ENCODE measurements around the gene EME2. TPM values are rescaled to one million over a fixed set of nuclear protein-coding genes. Genes with fewer than 3 reads are reported as not detected.

Gene EME2
- total and polyA plus RNA-seq, 7 donors, result 2.6 to 11.3 (median 5.2) TPM

- intact Hi-C loops (cut with DNase I), result no loop called here
- no peaks in the 10 kb centered on the region for H3K27me3 ChIP-seq (ENCODE audit: insufficient read depth in 3 of 3, low read length in 2 of 3)
- H3K36me3 ChIP-seq (ENCODE audit: insufficient read depth in 1 of 2, low read depth in 1 of 2), result peaks cover 0 to 86% of the 10 kb centered on the region in 2 donors
- 92 to 95% (median 94%) methylated on average over 24 to 27 of the region's 27 CpGs for WGBS, 3 donors
- no peak overlapping the region for H3K27ac ChIP-seq
- no peak for ATAC-seq
- no peaks in the 10 kb centered on the region for H3K9me3 ChIP-seq
- no peak for DNase-seq
- H3K4me3 ChIP-seq, result no peak overlapping the region
- no peak for TF ChIP-seq CTCF (IDR thresholded peaks at IDR 0.05)
- H3K4me1 ChIP-seq, result no peaks in the 10 kb centered on the region
Observed at GRCh38 chr16:1818204-1818872, 45.7 kb downstream of the EME2 start.

GRCh38 chr16:1818873-1819525 is 46.4 kb downstream of the EME2 start:
- no peak overlapping the region for H3K27ac ChIP-seq
- no peak for TF ChIP-seq CTCF (IDR thresholded peaks at IDR 0.05)
- peaks cover 0 to 80% of the 10 kb centered on the region in 2 donors for H3K36me3 ChIP-seq (ENCODE audit: insufficient read depth in 1 of 2, low read depth in 1 of 2)
- ATAC-seq, result no peak
- H3K4me1 ChIP-seq, result peaks cover 4% of the 10 kb centered on the region
- intact Hi-C loops (cut with DNase I), result no loop called here
- no peaks in the 10 kb centered on the region for H3K27me3 ChIP-seq (ENCODE audit: insufficient read depth in 3 of 3, low read length in 2 of 3)
- no peak for DNase-seq
- H3K9me3 ChIP-seq, result no peaks in the 10 kb centered on the region
- H3K4me3 ChIP-seq, result no peak overlapping the region
- 92 to 93% (median 93%) methylated on average over 34 to 35 of the region's 35 CpGs for WGBS, 3 donors

- no peak for TF ChIP-seq CTCF (IDR thresholded peaks at IDR 0.05)
- H3K9me3 ChIP-seq, result no peaks in the 10 kb centered on the region
- no peak overlapping the region for H3K27ac ChIP-seq
- intact Hi-C loops (cut with DNase I), result no loop called here
- no peaks in the 10 kb centered on the region for H3K27me3 ChIP-seq (ENCODE audit: insufficient read depth in 3 of 3, low read length in 2 of 3)
- H3K4me3 ChIP-seq, result no peak overlapping the region
- H3K4me1 ChIP-seq, result peaks cover 10% of the 10 kb centered on the region
- WGBS, 3 donors, result 93 to 95% (median 95%) methylated on average over 15 of the region's 15 CpGs
- DNase-seq (no peak), ATAC-seq (no peak)
- H3K36me3 ChIP-seq (ENCODE audit: insufficient read depth in 1 of 2, low read depth in 1 of 2), result peaks cover 0 to 77% of the 10 kb centered on the region in 2 donors
Observed at GRCh38 chr16:1819611-1820010, 47.0 kb downstream of the EME2 start.

GRCh38 chr16:1820096-1820945 is 47.7 kb downstream of the EME2 start:
- no peak for TF ChIP-seq CTCF (IDR thresholded peaks at IDR 0.05)
- H3K9me3 ChIP-seq, result no peaks in the 10 kb centered on the region
- no peak overlapping the region for H3K4me3 ChIP-seq
- ATAC-seq, result no peak
- DNase-seq, result no peak
- peaks cover 0 to 72% of the 10 kb centered on the region in 2 donors for H3K36me3 ChIP-seq (ENCODE audit: insufficient read depth in 1 of 2, low read depth in 1 of 2)
- no peaks in the 10 kb centered on the region for H3K27me3 ChIP-seq (ENCODE audit: insufficient read depth in 3 of 3, low read length in 2 of 3)
- H3K27ac ChIP-seq, result no peak overlapping the region
- WGBS, 3 donors, result 87 to 92% (median 90%) methylated on average over 22 to 25 of the region's 25 CpGs
- intact Hi-C loops (cut with DNase I), result no loop called here
- peaks cover 17% of the 10 kb centered on the region for H3K4me1 ChIP-seq

Data from psoas muscle (tissue), 8 donors.